ENCODE data around the gene TIMD4.
"Not testable (repeated sequence)": the region's sequence is repeated elsewhere in the genome, so short reads cannot be mapped to it uniquely, and the experiment has no call there.

Gene TIMD4

GRCh38 chr5:156929366-156929948 is 33.6 kb downstream of the TIMD4 start:
- H3K27ac ChIP-seq = no peak overlapping the region
- H4K20me1 ChIP-seq = no peaks in the 10 kb centered on the region
- H3K4me3 ChIP-seq = no peak overlapping the region
- H3K4me1 ChIP-seq = no peaks in the 10 kb centered on the region
- no peaks in the 10 kb centered on the region for H3K36me3 ChIP-seq
- no peaks in the 10 kb centered on the region for H3K9me3 ChIP-seq (replicated peaks in 1 of 11)
- no peak overlapping the region for H3K9ac ChIP-seq
- TF ChIP-seq Cebpa-rat (IDR thresholded peaks at IDR 0.05) = no peak
- H3K4me2 ChIP-seq = no peak overlapping the region
- no peaks in the 10 kb centered on the region for H3K27me3 ChIP-seq

- Histone ChIP-seq H3K9me3 (replicated peaks in 1 of 11) (no peaks in the 10 kb centered on the region), H3K27ac (no peak overlapping the region), H3K4me1 (no peaks in the 10 kb centered on the region), H3K4me3 (no peak overlapping the region), H3K9ac (no peak overlapping the region), H4K20me1 (no peaks in the 10 kb centered on the region), H3K27me3 (no peaks in the 10 kb centered on the region), H3K4me2 (no peak overlapping the region), H3K36me3 (no peaks in the 10 kb centered on the region)
- TF ChIP-seq Cebpa-rat (IDR thresholded peaks at IDR 0.05) = no peak
Observed at GRCh38 chr5:156927545-156927944, 35.5 kb downstream of the TIMD4 start.

- not testable (repeated sequence) for H3K4me3 ChIP-seq; H4K20me1 ChIP-seq; H3K4me2 ChIP-seq; H3K27ac ChIP-seq; H3K27me3 ChIP-seq; H3K36me3 ChIP-seq; H3K9me3 ChIP-seq (replicated peaks in 1 of 11); H3K9ac ChIP-seq; H3K4me1 ChIP-seq
Observed at GRCh38 chr5:156925767-156926166, 37.3 kb downstream of the TIMD4 start.

GRCh38 chr5:156922207-156922792 is 40.7 kb downstream of the TIMD4 start:
- no peaks in the 10 kb centered on the region for H4K20me1 ChIP-seq
- no peaks in the 10 kb centered on the region for H3K9me3 ChIP-seq (replicated peaks in 1 of 11)
- no peaks in the 10 kb centered on the region for H3K36me3 ChIP-seq
- TF ChIP-seq Cebpa-rat (IDR thresholded peaks at IDR 0.05) = no peak
- H3K4me1 ChIP-seq = no peaks in the 10 kb centered on the region
- H3K9ac ChIP-seq = no peak overlapping the region
- no peak overlapping the region for H3K27ac ChIP-seq
- no peak overlapping the region for H3K4me2 ChIP-seq
- H3K27me3 ChIP-seq = no peaks in the 10 kb centered on the region
- no peak overlapping the region for H3K4me3 ChIP-seq

- Histone ChIP-seq H3K27me3 (no peaks in the 10 kb centered on the region), H3K4me3 (no peak overlapping the region), H3K9ac (no peak overlapping the region), H3K36me3 (no peaks in the 10 kb centered on the region), H3K27ac (no peak overlapping the region), H3K9me3 (replicated peaks in 1 of 11) (no peaks in the 10 kb centered on the region), H3K4me2 (no peak overlapping the region), H4K20me1 (no peaks in the 10 kb centered on the region), H3K4me1 (no peaks in the 10 kb centered on the region)
- TF ChIP-seq Cebpa-rat (IDR thresholded peaks at IDR 0.05) = no peak
Observed at GRCh38 chr5:156920861-156921431, 42.1 kb downstream of the TIMD4 start.

GRCh38 chr5:156920042-156920860 is 42.8 kb downstream of the TIMD4 start:
- Histone ChIP-seq H3K27ac (no peak overlapping the region), H3K4me2 (no peak overlapping the region), H3K36me3 (no peaks in the 10 kb centered on the region), H3K9me3 (replicated peaks in 1 of 11) (no peaks in the 10 kb centered on the region), H3K9ac (no peak overlapping the region), H4K20me1 (no peaks in the 10 kb centered on the region), H3K27me3 (no peaks in the 10 kb centered on the region), H3K4me1 (no peaks in the 10 kb centered on the region), H3K4me3 (no peak overlapping the region)
- no peak for TF ChIP-seq Cebpa-rat (IDR thresholded peaks at IDR 0.05)

GRCh38 chr5:156918311-156918845 is 44.6 kb downstream of the TIMD4 start:
- Histone ChIP-seq H3K4me3 (no peak overlapping the region), H3K9ac (no peak overlapping the region), H3K4me1 (peaks cover 0 to 11% (median 10%) of the 10 kb centered on the region in 10 experiments; a peak in 14 of 20 replicates), H4K20me1 (no peaks in the 10 kb centered on the region), H3K4me2 (no peak overlapping the region), H3K27ac (no peak overlapping the region), H3K27me3 (no peaks in the 10 kb centered on the region), H3K9me3 (replicated peaks in 1 of 11) (no peaks in the 10 kb centered on the region; a peak in 1 of 22 replicates), H3K36me3 (no peaks in the 10 kb centered on the region)
- no peak for TF ChIP-seq Cebpa-rat (IDR thresholded peaks at IDR 0.05)

GRCh38 chr5:156914371-156914737 is 48.7 kb downstream of the TIMD4 start:
- no peak for TF ChIP-seq Cebpa-rat (IDR thresholded peaks at IDR 0.05)
- Histone ChIP-seq H4K20me1 (no peaks in the 10 kb centered on the region), H3K9me3 (replicated peaks in 1 of 11) (no peaks in the 10 kb centered on the region; a peak in 2 of 22 replicates), H3K27me3 (no peaks in the 10 kb centered on the region), H3K9ac (no peak overlapping the region), H3K4me1 (peaks cover 0 to 13% (median 11%) of the 10 kb centered on the region in 10 experiments; a peak in 14 of 20 replicates), H3K36me3 (no peaks in the 10 kb centered on the region), H3K4me2 (peak overlapping the region in 8 of 11 experiments; percentile 5 to 35 (median 22); a peak in 10 of 22 replicates), H3K27ac (no peak overlapping the region), H3K4me3 (no peak overlapping the region)

GRCh38 chr5:156913719-156914370 is 49.2 kb downstream of the TIMD4 start:
- no peak for TF ChIP-seq Cebpa-rat (IDR thresholded peaks at IDR 0.05)
- Histone ChIP-seq H3K27ac (no peak overlapping the region), H3K36me3 (no peaks in the 10 kb centered on the region), H3K4me3 (no peak overlapping the region), H3K27me3 (no peaks in the 10 kb centered on the region), H3K4me2 (peak overlapping the region in 9 of 11 experiments; percentile 5 to 35 (median 27); a peak in 15 of 22 replicates), H3K9me3 (replicated peaks in 1 of 11) (no peaks in the 10 kb centered on the region; a peak in 2 of 22 replicates), H4K20me1 (no peaks in the 10 kb centered on the region), H3K9ac (no peak overlapping the region), H3K4me1 (peaks cover 0 to 13% (median 11%) of the 10 kb centered on the region in 10 experiments; a peak in 14 of 20 replicates)

Data from BLaER1 treated with 17β-estradiol and CSF1 and Interleukin-3, amounts not matched to agents 10 nM and 100 nM (cell line).